ENCODE measurements around the gene ASXL2.

The ASXL2 gene

GRCh38 chr2:25760297-25760696 is 118.0 kb downstream of the ASXL2 start:
- Histone ChIP-seq H3K9me2 (replicated peaks; ENCODE audit: low read depth, low read length) (no peaks in the 10 kb centered on the region), H2AFZ (ENCODE audit: low read length) (no peak overlapping the region), H3K4me3 (ENCODE audit: low read length, poor library complexity, severe bottlenecking) (no peak overlapping the region), H3K4me1 (ENCODE audit: insufficient read depth, low read length, poor library complexity, severe bottlenecking) (no peaks in the 10 kb centered on the region), H3K79me2 (ENCODE audit: insufficient read depth, low read length) (no peaks in the 10 kb centered on the region), H3K36me3 (ENCODE audit: insufficient read depth, low read length) (peaks cover 34% of the 10 kb centered on the region; the same call in 1 of the 2 replicates), H3F3A (ENCODE audit: low read depth) (no peaks in the 10 kb centered on the region), H3K27me3 (ENCODE audit: insufficient read depth, low read length, poor library complexity, severe bottlenecking) (no peaks in the 10 kb centered on the region), H3K9ac (ENCODE audit: low read depth, low read length, poor library complexity, severe bottlenecking) (no peak overlapping the region), H3K9me3 (ENCODE audit: insufficient read depth, low read depth, low read length) (no peaks in the 10 kb centered on the region), H4K20me1 (ENCODE audit: insufficient read depth, low read length, poor library complexity, severe bottlenecking) (no peaks in the 10 kb centered on the region), H3K4me2 (ENCODE audit: low read depth, low read length, poor library complexity, severe bottlenecking) (no peak overlapping the region)
- TF ChIP-seq EZH2phosphoT487 (IDR thresholded peaks at IDR 0.05; ENCODE audit: borderline replicate concordance) (no peak), CTCF (conservative IDR thresholded peaks at IDR 0.05; ENCODE audit: low read length) (no peak)

GRCh38 chr2:25758348-25758747 is 119.9 kb downstream of the ASXL2 start:
- no peaks in the 10 kb centered on the region for H3K9me2 ChIP-seq (replicated peaks; ENCODE audit: low read depth, low read length)

GRCh38 chr2:25757906-25758305 is 120.4 kb downstream of the ASXL2 start:
- no peaks in the 10 kb centered on the region for H3K9me3 ChIP-seq (ENCODE audit: insufficient read depth, low read depth, low read length)
- H3K4me2 ChIP-seq (ENCODE audit: low read depth, low read length, poor library complexity, severe bottlenecking): no peak overlapping the region
- no peaks in the 10 kb centered on the region for H3K27me3 ChIP-seq (ENCODE audit: insufficient read depth, low read length, poor library complexity, severe bottlenecking)
- no peaks in the 10 kb centered on the region for H3F3A ChIP-seq (ENCODE audit: low read depth)
- no peaks in the 10 kb centered on the region for H3K9me2 ChIP-seq (replicated peaks; ENCODE audit: low read depth, low read length)
- H3K36me3 ChIP-seq (ENCODE audit: insufficient read depth, low read length): peaks cover 58% of the 10 kb centered on the region; the same call in 1 of the 2 replicates
- H3K4me3 ChIP-seq (ENCODE audit: low read length, poor library complexity, severe bottlenecking): no peak overlapping the region
- TF ChIP-seq EZH2phosphoT487 (IDR thresholded peaks at IDR 0.05; ENCODE audit: borderline replicate concordance) (no peak), CTCF (conservative IDR thresholded peaks at IDR 0.05; ENCODE audit: low read length) (no peak)
- no peaks in the 10 kb centered on the region for H4K20me1 ChIP-seq (ENCODE audit: insufficient read depth, low read length, poor library complexity, severe bottlenecking)
- H2AFZ ChIP-seq (ENCODE audit: low read length): no peak overlapping the region
- H3K9ac ChIP-seq (ENCODE audit: low read depth, low read length, poor library complexity, severe bottlenecking): no peak overlapping the region
- no peaks in the 10 kb centered on the region for H3K79me2 ChIP-seq (ENCODE audit: insufficient read depth, low read length)
- no peaks in the 10 kb centered on the region for H3K4me1 ChIP-seq (ENCODE audit: insufficient read depth, low read length, poor library complexity, severe bottlenecking)

More at GRCh38 chr2:25758348-25758747, 119.9 kb downstream of the ASXL2 start:
- Histone ChIP-seq H2AFZ (ENCODE audit: low read length) (no peak overlapping the region), H3K27me3 (ENCODE audit: insufficient read depth, low read length, poor library complexity, severe bottlenecking) (no peaks in the 10 kb centered on the region), H3K4me1 (ENCODE audit: insufficient read depth, low read length, poor library complexity, severe bottlenecking) (no peaks in the 10 kb centered on the region), H4K20me1 (ENCODE audit: insufficient read depth, low read length, poor library complexity, severe bottlenecking) (no peaks in the 10 kb centered on the region), H3K9ac (ENCODE audit: low read depth, low read length, poor library complexity, severe bottlenecking) (no peak overlapping the region), H3K36me3 (ENCODE audit: insufficient read depth, low read length) (peaks cover 54% of the 10 kb centered on the region; the same call in 1 of the 2 replicates), H3K4me2 (ENCODE audit: low read depth, low read length, poor library complexity, severe bottlenecking) (no peak overlapping the region), H3K4me3 (ENCODE audit: low read length, poor library complexity, severe bottlenecking) (no peak overlapping the region), H3K79me2 (ENCODE audit: insufficient read depth, low read length) (no peaks in the 10 kb centered on the region), H3F3A (ENCODE audit: low read depth) (no peaks in the 10 kb centered on the region), H3K9me3 (ENCODE audit: insufficient read depth, low read depth, low read length) (no peaks in the 10 kb centered on the region)
- TF ChIP-seq CTCF (conservative IDR thresholded peaks at IDR 0.05; ENCODE audit: low read length): no peak
- TF ChIP-seq EZH2phosphoT487 (IDR thresholded peaks at IDR 0.05; ENCODE audit: borderline replicate concordance): no peak
